KMS-11 (cell line): ENCODE data around the gene LHFPL6.

Experiments used
- H2AFZ ChIP-seq: fragments of 200-600 bp; sonication (generic); 2 replicates; pipeline ENCODE4 v1.6.1; 2016; ENCODE audit warnings: antibody characterized with exemption, mixed run types, low read depth
- H3K27ac ChIP-seq: fragments of 200-600 bp; sonication (generic); 2 replicates; pipeline ENCODE4 v1.6.1; 2016; ENCODE audit warnings: mild to moderate bottlenecking, mixed run types
- H3K27me3 ChIP-seq: fragments of 200-600 bp; sonication (generic); 2 replicates; pipeline ENCODE4 v1.6.1; 2017; ENCODE audit warnings: mild to moderate bottlenecking, low read depth, mixed run types, moderate library complexity; ENCODE audit not compliant: insufficient read depth
- H3K36me3 ChIP-seq: fragments of 200-600 bp; sonication (generic); 2 replicates; pipeline ENCODE4 v1.6.1; 2017; ENCODE audit warnings: mild to moderate bottlenecking, mixed run types; ENCODE audit not compliant: insufficient read depth
- H3K4me1 ChIP-seq: fragments of 200-600 bp; sonication (generic); 2 replicates; pipeline ENCODE4 v1.6.1; 2016; ENCODE audit warnings: mild to moderate bottlenecking, low read depth, mixed run types; ENCODE audit not compliant: poor library complexity, severe bottlenecking
- H3K4me2 ChIP-seq: fragments of 200-600 bp; sonication (generic); 2 replicates; pipeline ENCODE4 v1.7.0; 2016; ENCODE audit warnings: mild to moderate bottlenecking, mixed run types
- H3K4me3 ChIP-seq: fragments of 200-600 bp; sonication (generic); IDR thresholded peaks from 2 replicates; pipeline ENCODE4 v1.6.1; 2017; ENCODE audit warnings: low read depth, low read length, mixed read lengths; ENCODE audit not compliant: insufficient read depth
- H3K79me2 ChIP-seq: fragments of 200-600 bp; sonication (generic); 2 replicates; pipeline ENCODE4 v1.6.1; 2016; ENCODE audit warnings: low read depth, mixed run types; ENCODE audit not compliant: insufficient read depth
- H3K9ac ChIP-seq: fragments of 200-600 bp; sonication (generic); 2 replicates; pipeline ENCODE4 v1.6.1; 2016; ENCODE audit warnings: mild to moderate bottlenecking, mixed run types
- H4K20me1 ChIP-seq: fragments of 200-600 bp; sonication (generic); 2 replicates; pipeline ENCODE4 v1.6.1; 2016; ENCODE audit warnings: mild to moderate bottlenecking, mixed run types; ENCODE audit not compliant: insufficient read depth
- CTCF ChIP-seq: fragments of 200-600 bp; sonication (generic); conservative IDR thresholded peaks from 2 replicates; pipeline ENCODE4 v1.6.1; 2017; ENCODE audit warnings: low read depth, mild to moderate bottlenecking, antibody characterized with exemption, low read length, moderate library complexity, mixed read lengths

Gene LHFPL6

GRCh38 chr13:39379667-39380655 lies 223.0 kb downstream of the LHFPL6 start:
- H2AFZ ChIP-seq = no peak overlapping the region
- no peak for TF ChIP-seq CTCF
- no peaks in the 10 kb centered on the region for H3K36me3 ChIP-seq
- H3K27me3 ChIP-seq = no peaks in the 10 kb centered on the region
- H3K4me1 ChIP-seq = peaks cover 3% of the 10 kb centered on the region
- no peak overlapping the region for H3K27ac ChIP-seq
- no peaks in the 10 kb centered on the region for H3K79me2 ChIP-seq
- H3K4me2 ChIP-seq = no peak overlapping the region
- H3K4me3 ChIP-seq = no peak overlapping the region
- H3K9ac ChIP-seq = no peak overlapping the region
- H4K20me1 ChIP-seq = no peaks in the 10 kb centered on the region

- Histone ChIP-seq H3K9ac (no peak overlapping the region), H2AFZ (no peak overlapping the region), H3K27me3 (no peaks in the 10 kb centered on the region), H3K4me3 (no peak overlapping the region), H3K4me1 (peaks cover 3% of the 10 kb centered on the region), H3K4me2 (no peak overlapping the region), H3K36me3 (no peaks in the 10 kb centered on the region), H4K20me1 (no peaks in the 10 kb centered on the region), H3K79me2 (no peaks in the 10 kb centered on the region), H3K27ac (no peak overlapping the region)
- TF ChIP-seq CTCF = no peak
Observed at GRCh38 chr13:39379118-39379517, 223.9 kb downstream of the LHFPL6 start.

GRCh38 chr13:39378306-39378705 lies 224.7 kb downstream of the LHFPL6 start:
- TF ChIP-seq CTCF = no peak
- Histone ChIP-seq H2AFZ (no peak overlapping the region), H4K20me1 (no peaks in the 10 kb centered on the region), H3K4me2 (no peak overlapping the region), H3K36me3 (no peaks in the 10 kb centered on the region), H3K79me2 (no peaks in the 10 kb centered on the region), H3K4me3 (no peak overlapping the region), H3K27ac (no peak overlapping the region), H3K27me3 (no peaks in the 10 kb centered on the region), H3K4me1 (peaks cover 3% of the 10 kb centered on the region), H3K9ac (no peak overlapping the region)

- H3K27ac ChIP-seq = no peak overlapping the region
- H3K9ac ChIP-seq = no peak overlapping the region
- H4K20me1 ChIP-seq = no peaks in the 10 kb centered on the region
- H3K27me3 ChIP-seq = no peaks in the 10 kb centered on the region
- H2AFZ ChIP-seq = no peak overlapping the region
- no peak for TF ChIP-seq CTCF
- no peak overlapping the region for H3K4me3 ChIP-seq
- H3K4me1 ChIP-seq = peaks cover 3% of the 10 kb centered on the region
- no peaks in the 10 kb centered on the region for H3K79me2 ChIP-seq
- H3K4me2 ChIP-seq = no peak overlapping the region
- H3K36me3 ChIP-seq = no peaks in the 10 kb centered on the region
Observed at GRCh38 chr13:39377699-39378098, 225.3 kb downstream of the LHFPL6 start.
